HepG2 (cell line): ENCODE measurements around the gene RANBP3. TPM values are rescaled to one million over a fixed set of nuclear protein-coding genes. Genes with fewer than 3 reads are reported as not detected.

Source experiments
- ATAC-seq: fragments of 200-7000 bp; cut with Tn5 transposase; 3 replicates; pipeline ENCODE4 v1.9.1; 2020; ENCODE audit warnings: mild to moderate bottlenecking, moderate library complexity
- BruUV-seq: library from RNA; stranded (reverse); fragments of 400-500 nt; replicated peaks from 2 replicates; lab custom pipeline; 2021; lab: Mats Ljungman, UMichigan
- CTCF ChIA-PET: fragments of 300-600 bp; formaldehyde crosslinking; extraction: SDS; loops from one replicate; lab custom pipeline; 2021; ENCODE audit warnings: low total read pairs, inconsistent platforms, low intra/inter-chr PET ratio; lab: Yijun Ruan, JAX
- POLR2A ChIA-PET: fragments of 350-600 bp; sonication (Branson Sonifier 250); formaldehyde crosslinking; loops from one replicate; lab custom pipeline; 2020; ENCODE audit warnings: antibody characterized with exemption, inconsistent platforms; lab: Yijun Ruan, JAX
- DNase-seq: peaks from one replicate; pipeline ENCODE4 v3.0.0-alpha.2; 2015; ENCODE audit warnings: low spot score
- FAIRE-seq: peaks from 3 replicates; lab custom pipeline; 2011; peaks lifted over from hg19 to GRCh38; lab: Jason Lieb, UNC
- H2AFZ ChIP-seq: one replicate; pipeline ENCODE4 v1.6.1; 2011; ENCODE audit warnings: low read length, inconsistent platforms
- H3K27ac ChIP-seq: fragments of 300-600 bp; 3 replicates; pipeline ENCODE4 v1.8.0; 2011; ENCODE audit warnings: mixed run types, mild to moderate bottlenecking, mixed read lengths, low read length, inconsistent platforms; ENCODE audit not compliant: insufficient read depth; ENCODE audit errors: extremely low read length
- H3K27me3 ChIP-seq, 2 experiments: fragments of 200-600 bp in 1 of 2; 2 replicates in 1 of 2; 3 replicates in 1 of 2; pipeline versions ENCODE4 v1.6.0 to v1.8.0; 2011; ENCODE audit warnings: low read length in 2 of 2, mild to moderate bottlenecking in 2 of 2, moderate library complexity in 2 of 2, inconsistent platforms in 1 of 2; ENCODE audit not compliant: insufficient read depth in 2 of 2, control insufficient read depth in 1 of 2
- H3K36me3 ChIP-seq, 2 experiments: fragments of 200-600 bp in 1 of 2; replicated peaks in 1 of 2; 2 replicates in 1 of 2; 3 replicates in 1 of 2; pipeline versions ENCODE4 v1.5.1 to v1.8.0; 2011; ENCODE audit warnings: low read length in 2 of 2, inconsistent platforms in 1 of 2; ENCODE audit not compliant: insufficient read depth in 2 of 2, control insufficient read depth in 1 of 2
- H3K4me1 ChIP-seq: 2 replicates; pipeline ENCODE4 v1.5.1; 2012; ENCODE audit warnings: low read length, inconsistent platforms; ENCODE audit not compliant: insufficient read depth
- H3K4me2 ChIP-seq: 2 replicates; pipeline ENCODE4 v1.6.0; 2011; ENCODE audit warnings: low read depth, low read length, inconsistent platforms
- H3K4me3 ChIP-seq, 3 experiments: fragments of 200-600 bp in 1 of 3; sonication (generic), shearing (Covaris generic) in 1 of 3; replicated peaks in 1 of 3; 2 replicates each; pipeline ENCODE4 v1.5.1; 2011 to 2016; ENCODE audit warnings: low read length in 3 of 3, inconsistent platforms in 2 of 3, low read depth in 2 of 3, mild to moderate bottlenecking in 2 of 3, control low read depth in 1 of 3, mixed read lengths in 1 of 3; ENCODE audit not compliant: insufficient read depth in 1 of 3
- H3K79me2 ChIP-seq: one replicate; pipeline ENCODE4 v1.6.1; 2011; ENCODE audit warnings: low read length, inconsistent platforms; ENCODE audit not compliant: insufficient read depth
- H3K9ac ChIP-seq: 2 replicates; pipeline ENCODE4 v1.6.0; 2011; ENCODE audit warnings: mild to moderate bottlenecking, low read depth, low read length, inconsistent platforms; ENCODE audit not compliant: insufficient read depth
- H3K9me3 ChIP-seq: 2 replicates; pipeline ENCODE4 v1.5.1; 2012; ENCODE audit warnings: mild to moderate bottlenecking, low read length
- H4K20me1 ChIP-seq: 2 replicates; pipeline ENCODE4 v1.6.0; 2011; ENCODE audit warnings: inconsistent platforms, mild to moderate bottlenecking, low read length, moderate library complexity; ENCODE audit not compliant: insufficient read depth
- AGO2 ChIP-seq: fragments of 200-400 bp; formaldehyde crosslinking; optimal IDR thresholded peaks from 2 replicates; pipeline ENCODE3; 2017; ENCODE audit warnings: mild to moderate bottlenecking, low read depth, low read length, moderate library complexity
- ARHGAP35 ChIP-seq: sonication (generic); formaldehyde crosslinking; IDR thresholded peaks from 2 replicates; pipeline ENCODE4 v1.9.0; 2022; ENCODE audit warnings: mild to moderate bottlenecking, inconsistent platforms, moderate library complexity, missing genetic modification reagents, borderline replicate concordance
- ATAD3A ChIP-seq: sonication (generic); formaldehyde crosslinking; IDR thresholded peaks from 2 replicates; pipeline ENCODE4 v1.4.0; 2020; ENCODE audit warnings: missing genetic modification reagents
- ATF4 ChIP-seq, 2 experiments: fragments of 450-650 bp in 1 of 2; sonication (generic) in 1 of 2; formaldehyde crosslinking; IDR thresholded peaks; 2 replicates each; pipeline versions ENCODE4 v1.5.0 to v1.8.0; 2020 to 2022; ENCODE audit warnings: mild to moderate bottlenecking in 1 of 2, missing genetic modification reagents in 1 of 2
- ESRRA ChIP-seq: sonication (generic); formaldehyde crosslinking; IDR thresholded peaks from 2 replicates; pipeline ENCODE4 v1.5.1; 2020; ENCODE audit warnings: mild to moderate bottlenecking, low read depth, missing genetic modification reagents
- NFIC ChIP-seq: IDR thresholded peaks from 2 replicates; pipeline ENCODE4 v1.6.1; 2012; ENCODE audit warnings: mild to moderate bottlenecking, low read length, inconsistent platforms
- PHB2 ChIP-seq: fragments of 450-650 bp; IDR thresholded peaks from 2 replicates; pipeline ENCODE4 v1.6.1; 2018; ENCODE audit not compliant: partially characterized antibody
- RARA ChIP-seq: IDR thresholded peaks from 2 replicates; pipeline ENCODE4 v1.6.1; 2016; ENCODE audit warnings: missing genetic modification reagents, missing compliant biosample characterization
- SMAD3 ChIP-seq: sonication (generic); formaldehyde crosslinking; IDR thresholded peaks from 2 replicates; pipeline ENCODE4 v1.4.0; 2020; ENCODE audit warnings: missing genetic modification reagents
- TFAP4 ChIP-seq: sonication (generic); IDR thresholded peaks from 2 replicates; pipeline ENCODE4 v1.6.1; 2016; ENCODE audit warnings: low read depth, borderline replicate concordance
- TMF1 ChIP-seq: sonication (generic); formaldehyde crosslinking; IDR thresholded peaks from 2 replicates; pipeline ENCODE4 v1.8.1; 2022; ENCODE audit warnings: low read depth, missing genetic modification reagents
- ZBTB1 ChIP-seq: sonication (generic); formaldehyde crosslinking; IDR thresholded peaks from 2 replicates; pipeline ENCODE4 v1.4.0; 2020; ENCODE audit warnings: missing genetic modification reagents, borderline replicate concordance
- ZBTB26 ChIP-seq: IDR thresholded peaks from 2 replicates; pipeline ENCODE4 v1.6.1; 2016; ENCODE audit warnings: missing compliant biosample characterization, missing genetic modification reagents, borderline replicate concordance
- ZFP36 ChIP-seq: fragments of 150-350 bp; IDR thresholded peaks from 2 replicates; pipeline ENCODE4 v1.6.1; 2018; ENCODE audit warnings: borderline replicate concordance, low read length, low read depth; ENCODE audit not compliant: partially characterized antibody
- ZFP41 ChIP-seq: sonication (generic); formaldehyde crosslinking; IDR thresholded peaks from 2 replicates; pipeline ENCODE4 v1.4.0; 2020; ENCODE audit warnings: mild to moderate bottlenecking, missing genetic modification reagents, borderline replicate concordance
- ZNF3 ChIP-seq: IDR thresholded peaks from 2 replicates; pipeline ENCODE4 v1.7.0; 2017; ENCODE audit warnings: inconsistent platforms
- ZNF607 ChIP-seq: sonication (generic); formaldehyde crosslinking; IDR thresholded peaks from 2 replicates; pipeline ENCODE4 v1.5.1; 2020; ENCODE audit warnings: missing genetic modification reagents, mild to moderate bottlenecking, borderline replicate concordance
- ZNF616 ChIP-seq: sonication (generic); formaldehyde crosslinking; IDR thresholded peaks from 2 replicates; pipeline ENCODE4 v1.5.0; 2020; ENCODE audit warnings: low read depth, mild to moderate bottlenecking, missing genetic modification reagents
- ZNF691 ChIP-seq: sonication (generic); formaldehyde crosslinking; IDR thresholded peaks from 2 replicates; pipeline ENCODE4 v1.4.0; 2020; ENCODE audit warnings: missing genetic modification reagents, low read depth, mild to moderate bottlenecking, borderline replicate concordance
- WGBS: methylation state at CpG from one replicate; pipeline ENCODE4 v1.1.6; 2017; ENCODE audit warnings: low lambda C conversion rate; 5-methylcytosine and 5-hydroxymethylcytosine counted together
- in situ Hi-C: cut with HindIII; loops from 2 replicates; pipeline ENCODE4 v1.10.0; 2017; ENCODE audit warnings: low pct_unique_long_range_greater_than_20kb; ENCODE audit not compliant: extremely low pct_ligation_motif_present
- intact Hi-C: fragments of 100-400 bp; cut with micrococcal nuclease; formaldehyde crosslinking; loops from one replicate; pipeline ENCODE4 v1.10.0; 2022; ENCODE audit not compliant: unreplicated experiment
- polyA plus RNA-seq, 8 experiments: library from polyadenylated mRNA; depleted of rRNA in 3 of 8; stranded (reverse) in 7 of 8; unstranded in 1 of 8; fragments of >200 nt; fragmentation: Illumina TruSeq in 4 of 8; extraction: Trizol in 4 of 8; gene quantifications; 2 replicates each; pipeline versions ENCODE4 v1.2.1 to v1.2.3, GENCODE V29; 2011 to 2016; ENCODE audit warnings: low read depth in 4 of 8, missing spikeins in 1 of 8, mixed read lengths in 1 of 8; ENCODE audit not compliant: insufficient read depth in 1 of 8
- total RNA-seq, 5 experiments: library from RNA; depleted of rRNA; stranded (reverse); fragments of >200 nt; fragmentation: Illumina TruSeq; extraction: Trizol; gene quantifications; 2 replicates each; pipeline ENCODE4 v1.2.3, GENCODE V29; 2016; ENCODE audit warnings: low read depth in 1 of 5
- TF ChIP-seq, protein P1 (sequence below): sonication (generic); formaldehyde crosslinking; IDR thresholded peaks from 2 replicates; pipeline ENCODE4 v1.4.0; 2020; ENCODE audit warnings: missing genetic modification reagents

The RANBP3 gene
- total and polyA plus RNA-seq, 2 of the 13 experiments (the other 11 are each of a cell fraction or from before 2014, with no cell fraction given), result 39.5 to 149 TPM

DNA sequence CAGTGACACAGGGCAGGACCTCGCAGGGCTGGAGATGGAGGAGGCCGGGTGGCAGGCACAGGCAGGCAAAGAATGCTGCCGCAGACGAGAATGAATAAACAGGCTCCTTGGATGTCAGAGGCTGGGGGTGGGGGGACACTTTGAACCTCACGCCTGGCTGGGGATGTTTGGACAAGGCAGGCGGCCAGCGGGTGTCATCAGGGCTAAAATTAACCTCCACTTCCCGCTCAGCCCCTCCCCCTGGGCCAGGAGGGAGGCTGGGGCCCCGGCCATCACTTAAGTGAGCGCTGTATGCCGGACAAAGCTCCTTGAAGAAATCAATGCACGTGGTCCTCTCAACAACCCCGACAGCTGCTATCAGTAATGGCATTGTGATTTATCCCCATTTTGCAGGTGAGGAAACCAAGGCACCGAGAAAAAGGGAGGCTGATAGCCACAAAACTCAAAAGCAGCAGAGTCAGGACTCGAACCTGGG lies 97.3 kb downstream of the RANBP3 start:
- H3K27ac ChIP-seq, result peak overlapping the region; percentile 84
- DNase-seq (peak; percentile 90), ATAC-seq (peak; percentile 89), FAIRE-seq (peak; percentile 21)
- no peaks in the 10 kb centered on the region for H3K79me2 ChIP-seq
- H3K4me3 ChIP-seq, result peak overlapping the region in 1 of 3 experiments; percentile 22; a peak in 1 of 6 replicates
- H3K4me2 ChIP-seq, result peak overlapping the region; percentile 59
- H3K4me1 ChIP-seq, result peaks cover 87% of the 10 kb centered on the region
- ChIA-PET POLR2A (interaction anchor here (0.8 to 3.1 kb wide), 8 partner anchors 9 to 161 kb away, joined by 3 to 37 read pairs (median 6); partner anchors contain the start of genes CATSPERD, FUT5, FUT6 and LONP1), CTCF (no interaction called here)
- intact Hi-C loops, result no loop called here
- H4K20me1 ChIP-seq, result no peaks in the 10 kb centered on the region
- peak overlapping the region; percentile 68 for H3K9ac ChIP-seq
- H3K9me3 ChIP-seq, result no peaks in the 10 kb centered on the region
- H3K36me3 ChIP-seq, result no peaks in the 10 kb centered on the region
- in situ Hi-C loops, result no loop called here
- H2AFZ ChIP-seq, result no peak overlapping the region
- H3K27me3 ChIP-seq, result no peaks in the 10 kb centered on the region
- 5% methylated on average over 12 of the region's 15 CpGs for WGBS
- TSS peak; percentile 80 for BruUV-seq
- TF ChIP-seq AGO2 (no peak), SMAD3 (peak; percentile 81; the same call in 1 of the 2 replicates), ZFP36 (no peak), ZBTB26 (CRISPR knock-in tag) (peak; percentile 20; the same call in 1 of the 2 replicates), ZFP41 (CRISPR knock-in tag) (no peak), ZNF691 (no peak; the same call in 1 of the 2 replicates), ATAD3A (no peak), TMF1 (CRISPR knock-in tag) (no peak), TFAP4 (peak; percentile 70), ATF4 (CRISPR knock-in tag; IDR thresholded peaks at IDR 0.05) (peak in 1 of 2 experiments; percentile 83; a peak in 2 of 4 replicates), PHB2 (no peak), NFIC (0 out of 2 replicates have a peak, but pooled peaks have one; percentile 13), ESRRA (CRISPR knock-in tag) (peak; percentile 40; the same call in 1 of the 2 replicates), ZNF607 (no peak), RARA (peak; percentile 86), ARHGAP35 (CRISPR knock-in tag) (no peak), ZNF616 (CRISPR knock-in tag) (peak; percentile 84; the same call in 1 of the 2 replicates), ZNF3 (CRISPR knock-in tag) (no peak), ZBTB1 (CRISPR knock-in tag) (no peak)
- TF ChIP-seq, protein P1, sequence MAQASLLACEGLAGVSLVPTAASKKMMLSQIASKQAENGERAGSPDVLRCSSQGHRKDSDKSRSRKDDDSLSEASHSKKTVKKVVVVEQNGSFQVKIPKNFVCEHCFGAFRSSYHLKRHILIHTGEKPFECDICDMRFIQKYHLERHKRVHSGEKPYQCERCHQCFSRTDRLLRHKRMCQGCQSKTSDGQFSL (CRISPR knock-in tag), result peak; percentile 85
